A549 (cell line): Measurements from ENCODE around the gene DNAJB5. TPM values are rescaled to one million over a fixed set of nuclear protein-coding genes. Genes with fewer than 3 reads are reported as not detected.

Experiments
- ATAC-seq, 2 experiments: fragments of 200-7000 bp in 1 of 2; fragments of >200 bp in 1 of 2; cut with Nextera tagmentation in 1 of 2; cut with Tn5 transposase in 1 of 2; 3 replicates each; pipeline versions ENCODE4 v1.8.0 to v1.9.1; 2018 to 2020; ENCODE audit warnings: mild to moderate bottlenecking in 1 of 2, moderate library complexity in 1 of 2
- CTCF ChIA-PET: fragments of 300-600 bp; sonication (Branson Sonifier 250); formaldehyde crosslinking; extraction: SDS; loops from one replicate; lab custom pipeline; 2021; ENCODE audit warnings: antibody characterized with exemption, inconsistent platforms; lab: Yijun Ruan, JAX
- POLR2A ChIA-PET: fragments of 350-600 bp; formaldehyde crosslinking; extraction: SDS; loops from one replicate; lab custom pipeline; 2021; ENCODE audit warnings: antibody characterized with exemption, inconsistent platforms; lab: Yijun Ruan, JAX
- DNase-seq, 2 experiments: peaks; one replicate each; pipeline versions ENCODE4 v3.0.0 to v3.0.0-alpha.2; 2011 to 2016; ENCODE audit warnings: low read depth in 1 of 2, low spot score in 1 of 2
- FAIRE-seq: peaks from 2 replicates; lab custom pipeline; 2011; peaks lifted over from hg19 to GRCh38; lab: Jason Lieb, UNC
- H3K27ac ChIP-seq, 2 experiments: fragments of >200 bp; sonication (Bioruptor Twin); formaldehyde crosslinking; 3 replicates each; pipeline ENCODE4 v1.5.1; 2016 to 2017
- H3K4me1 ChIP-seq: fragments of >200 bp; sonication (Bioruptor Twin); formaldehyde crosslinking; 3 replicates; pipeline ENCODE4 v1.6.1; 2016
- H3K4me2 ChIP-seq: fragments of >200 bp; sonication (Bioruptor Twin); formaldehyde crosslinking; 3 replicates; pipeline ENCODE4 v1.6.1; 2016
- H3K4me3 ChIP-seq: fragments of >200 bp; sonication (Bioruptor Twin); formaldehyde crosslinking; 3 replicates; pipeline ENCODE4 v1.5.1; 2016
- H3K9me3 ChIP-seq: fragments of >200 bp; sonication (Bioruptor Twin); formaldehyde crosslinking; 3 replicates; pipeline ENCODE4 v1.6.1; 2016
- EHMT2 ChIP-seq: fragments of 200-600 bp; sonication (generic); IDR thresholded peaks from 2 replicates; pipeline ENCODE4 v1.6.1; 2016; ENCODE audit warnings: antibody characterized with exemption, low read depth, mild to moderate bottlenecking, moderate library complexity
- HOXB13 ChIP-seq: fragments of 250-450 bp; sonication (Bioruptor Pico); IDR thresholded peaks from 2 replicates; pipeline ENCODE4 v1.5.0; 2020; ENCODE audit warnings: low read depth, mild to moderate bottlenecking, moderate library complexity
- MAFK ChIP-seq: fragments of 450-650 bp; IDR thresholded peaks from 2 replicates; pipeline ENCODE4 v1.6.1; 2014; ENCODE audit not compliant: partially characterized antibody
- MYC ChIP-seq: IDR thresholded peaks from 2 replicates; pipeline ENCODE4 v1.6.1; 2012; ENCODE audit warnings: mild to moderate bottlenecking, inconsistent platforms, low read length, improper control_type of control experiment, borderline replicate concordance
- RAD21 ChIP-seq, 2 experiments: fragments of >200 bp in 1 of 2; sonication (Bioruptor Twin) in 1 of 2; formaldehyde crosslinking in 1 of 2; IDR thresholded peaks in 1 of 2; conservative IDR thresholded peaks in 1 of 2; 2 replicates in 1 of 2; 3 replicates in 1 of 2; pipeline ENCODE4 v1.6.1; 2012 to 2018; ENCODE audit warnings: inconsistent platforms in 1 of 2
- RFX5 ChIP-seq: fragments of 450-650 bp; IDR thresholded peaks from 2 replicates; pipeline ENCODE4 v1.7.1; 2014; ENCODE audit warnings: antibody characterized with exemption, mild to moderate bottlenecking, moderate library complexity
- SMC3 ChIP-seq: fragments of >200 bp; sonication (Bioruptor Twin); formaldehyde crosslinking; IDR thresholded peaks from 3 replicates; pipeline ENCODE4 v1.6.1; 2018; ENCODE audit warnings: inconsistent platforms
- SREBF2 ChIP-seq: fragments of 450-650 bp; IDR thresholded peaks from 2 replicates; pipeline ENCODE4 v1.6.1; 2014; ENCODE audit warnings: mild to moderate bottlenecking, moderate library complexity
- WGBS: methylation state at CpG from one replicate; pipeline ENCODE4 v1.1.6; 2017; ENCODE audit errors: missing lambda C conversion rate; 5-methylcytosine and 5-hydroxymethylcytosine counted together
- polyA plus RNA-seq, 4 experiments: library from polyadenylated mRNA; depleted of rRNA in 3 of 4; stranded (reverse); fragments of >200 nt; fragmentation: RNase III in 1 of 4; extraction: RNeasy Plus Mini Kit Qiagen cat#74134 plus additional on column Dnase treatment in 1 of 4; gene quantifications; 2 replicates in 3 of 4; 3 replicates in 1 of 4; pipeline ENCODE4 v1.2.3, GENCODE V29; 2011 to 2017
- TF ChIP-seq, protein P1 (sequence below): fragments of 450-650 bp; IDR thresholded peaks from 2 replicates; pipeline ENCODE4 v1.6.1; 2014; ENCODE audit warnings: antibody characterized with exemption
- TF ChIP-seq, protein P2 (sequence below): fragments of >200 bp; sonication (Bioruptor Twin); formaldehyde crosslinking; IDR thresholded peaks from 3 replicates; pipeline ENCODE4 v1.5.1; 2016
- TF ChIP-seq, protein P3 (sequence below): fragments of 200-600 bp; sonication (generic); IDR thresholded peaks from 2 replicates; pipeline ENCODE4 v1.6.1; 2016; ENCODE audit warnings: antibody characterized with exemption, mild to moderate bottlenecking, moderate library complexity

Gene DNAJB5
- polyA plus RNA-seq, 2 of the 4 experiments (the other 2 are of a cell fraction) = 0.72 to 4.4 TPM

DNA sequence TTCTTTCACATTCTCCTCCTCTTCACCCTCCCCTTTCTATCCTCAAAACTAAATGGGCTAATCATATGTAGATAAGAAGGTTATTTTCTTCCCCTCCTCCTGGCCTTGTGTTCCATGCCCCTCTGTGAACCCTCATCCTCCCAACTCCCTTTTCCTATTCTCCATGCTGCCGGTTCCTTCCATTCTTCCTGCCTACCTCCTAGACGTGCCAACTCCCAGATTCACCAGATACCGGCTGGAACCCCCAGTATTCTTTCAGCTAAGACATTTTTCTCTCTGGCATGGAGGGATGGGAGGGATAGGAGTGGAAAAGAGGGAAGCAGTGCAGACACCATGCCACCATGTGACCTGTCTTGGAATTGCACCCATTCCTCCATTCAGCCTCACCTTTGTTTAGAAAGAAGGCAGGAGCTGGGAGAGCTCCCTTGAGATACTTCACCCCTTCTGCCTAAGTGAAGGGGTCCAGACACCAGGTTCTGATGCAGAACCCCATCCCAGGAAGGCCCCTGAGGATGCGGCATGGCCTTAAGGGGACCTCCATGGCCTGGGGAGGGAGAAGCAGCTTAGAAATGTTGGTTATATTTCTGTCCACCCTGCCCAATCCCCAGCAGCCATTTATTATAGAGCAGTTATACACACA is 4.8 kb downstream of the DNAJB5 start:
- H3K4me2 ChIP-seq = no peak overlapping the region
- WGBS = 10% methylated on average over 4 of the region's 4 CpGs
- FAIRE-seq (peak; percentile 36), DNase-seq (peak; percentile 58 to 78), ATAC-seq (peak; percentile 49 to 64; a peak in 5 of 6 replicates)
- POLR2A ChIA-PET = interaction anchor here (0.6 to 1.6 kb wide), 4 partner anchors 53 to 95 kb away, joined by 4 to 8 read pairs (median 4); partner anchors contain the start of gene VCP
- H3K9me3 ChIP-seq = no peaks in the 10 kb centered on the region
- TF ChIP-seq MAFK = no peak
- TF ChIP-seq SMC3 = peak; percentile 49
- TF ChIP-seq, protein P1, sequence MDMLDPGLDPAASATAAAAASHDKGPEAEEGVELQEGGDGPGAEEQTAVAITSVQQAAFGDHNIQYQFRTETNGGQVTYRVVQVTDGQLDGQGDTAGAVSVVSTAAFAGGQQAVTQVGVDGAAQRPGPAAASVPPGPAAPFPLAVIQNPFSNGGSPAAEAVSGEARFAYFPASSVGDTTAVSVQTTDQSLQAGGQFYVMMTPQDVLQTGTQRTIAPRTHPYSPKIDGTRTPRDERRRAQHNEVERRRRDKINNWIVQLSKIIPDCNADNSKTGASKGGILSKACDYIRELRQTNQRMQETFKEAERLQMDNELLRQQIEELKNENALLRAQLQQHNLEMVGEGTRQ = peak; percentile 60
- peak; percentile 47 to 65; a peak in 4 of 5 replicates for TF ChIP-seq RAD21 (conservative IDR thresholded peaks at IDR 0.05 in 1 of 2, IDR thresholded peaks at IDR 0.05 in 1 of 2)
- TF ChIP-seq, protein P2, sequence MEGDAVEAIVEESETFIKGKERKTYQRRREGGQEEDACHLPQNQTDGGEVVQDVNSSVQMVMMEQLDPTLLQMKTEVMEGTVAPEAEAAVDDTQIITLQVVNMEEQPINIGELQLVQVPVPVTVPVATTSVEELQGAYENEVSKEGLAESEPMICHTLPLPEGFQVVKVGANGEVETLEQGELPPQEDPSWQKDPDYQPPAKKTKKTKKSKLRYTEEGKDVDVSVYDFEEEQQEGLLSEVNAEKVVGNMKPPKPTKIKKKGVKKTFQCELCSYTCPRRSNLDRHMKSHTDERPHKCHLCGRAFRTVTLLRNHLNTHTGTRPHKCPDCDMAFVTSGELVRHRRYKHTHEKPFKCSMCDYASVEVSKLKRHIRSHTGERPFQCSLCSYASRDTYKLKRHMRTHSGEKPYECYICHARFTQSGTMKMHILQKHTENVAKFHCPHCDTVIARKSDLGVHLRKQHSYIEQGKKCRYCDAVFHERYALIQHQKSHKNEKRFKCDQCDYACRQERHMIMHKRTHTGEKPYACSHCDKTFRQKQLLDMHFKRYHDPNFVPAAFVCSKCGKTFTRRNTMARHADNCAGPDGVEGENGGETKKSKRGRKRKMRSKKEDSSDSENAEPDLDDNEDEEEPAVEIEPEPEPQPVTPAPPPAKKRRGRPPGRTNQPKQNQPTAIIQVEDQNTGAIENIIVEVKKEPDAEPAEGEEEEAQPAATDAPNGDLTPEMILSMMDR = peak; percentile 52
- TF ChIP-seq HOXB13 (CRISPR knock-in tag) = no peak
- H3K4me3 ChIP-seq = no peak overlapping the region
- peaks cover 39% of the 10 kb centered on the region for H3K4me1 ChIP-seq
- H3K27ac ChIP-seq = no peak overlapping the region; a peak in 1 of 6 replicates
- CTCF ChIA-PET = interaction anchor here (0.7 to 10.4 kb wide), 28 partner anchors 8 to 293 kb away, joined by 3 to 132 read pairs (median 4); partner anchors contain the start of genes CCL21 and PHF24

DNA sequence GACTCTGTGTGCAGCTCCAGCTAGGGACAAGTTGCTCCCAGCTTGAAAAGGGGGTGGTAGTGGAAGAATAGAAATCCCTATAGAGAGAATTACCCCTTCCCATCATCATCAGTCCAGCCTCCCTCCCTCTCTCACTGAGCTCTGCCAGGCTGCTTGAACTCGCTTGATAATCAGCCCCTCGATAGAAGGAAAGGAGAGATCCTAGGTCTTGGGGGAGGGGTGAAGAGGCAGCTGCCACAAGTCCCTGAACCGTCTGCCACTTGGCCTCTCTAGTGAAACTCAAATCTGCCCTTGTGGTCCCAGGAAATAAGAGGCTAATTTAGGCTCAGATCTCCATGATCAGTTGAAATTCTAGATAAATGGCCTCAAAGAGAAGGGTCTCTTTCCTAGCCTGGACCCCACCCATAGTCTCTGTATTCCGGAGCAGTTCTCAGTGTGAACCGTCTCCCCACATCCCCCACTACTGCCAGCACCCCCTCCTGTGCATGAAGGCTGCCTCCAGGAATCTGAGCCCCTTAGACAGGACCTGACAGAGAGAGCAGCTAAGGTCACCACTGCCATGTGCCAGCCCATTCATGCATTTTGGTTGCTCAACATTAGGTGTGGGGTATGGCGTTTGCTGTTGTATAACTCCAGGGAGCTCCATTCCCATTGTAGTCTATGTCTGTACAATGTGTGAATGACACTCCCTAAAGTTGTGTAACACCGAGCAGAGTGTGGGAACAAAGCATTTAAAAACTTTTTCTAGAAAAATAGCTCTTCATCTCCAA is 5.5 kb downstream of the DNAJB5 start:
- POLR2A ChIA-PET = interaction anchor here (1.0 to 1.6 kb wide), 3 partner anchors 56 to 96 kb away, joined by 4 to 8 read pairs (median 4); partner anchors contain the start of gene VCP

DNA sequence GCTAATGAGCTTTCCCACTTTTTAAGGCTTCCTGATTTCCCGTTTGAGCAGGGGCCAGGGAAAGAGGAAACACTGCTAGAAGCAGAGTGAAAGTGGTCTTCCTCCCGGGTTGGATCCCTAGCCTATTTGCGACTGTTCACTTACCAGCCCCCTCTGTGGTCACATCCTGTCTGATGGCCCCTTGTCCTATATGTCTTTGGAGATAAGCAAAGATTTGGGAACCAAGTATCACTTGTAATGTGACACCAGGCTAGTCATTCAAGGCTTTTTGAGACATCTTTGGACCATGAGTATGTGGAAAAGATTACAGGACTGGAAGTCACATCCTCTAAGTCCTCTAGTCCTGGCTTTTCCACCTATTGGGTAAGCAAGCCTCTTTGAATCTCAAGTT is 6.1 kb downstream of the DNAJB5 start:
- TF ChIP-seq, protein P3, sequence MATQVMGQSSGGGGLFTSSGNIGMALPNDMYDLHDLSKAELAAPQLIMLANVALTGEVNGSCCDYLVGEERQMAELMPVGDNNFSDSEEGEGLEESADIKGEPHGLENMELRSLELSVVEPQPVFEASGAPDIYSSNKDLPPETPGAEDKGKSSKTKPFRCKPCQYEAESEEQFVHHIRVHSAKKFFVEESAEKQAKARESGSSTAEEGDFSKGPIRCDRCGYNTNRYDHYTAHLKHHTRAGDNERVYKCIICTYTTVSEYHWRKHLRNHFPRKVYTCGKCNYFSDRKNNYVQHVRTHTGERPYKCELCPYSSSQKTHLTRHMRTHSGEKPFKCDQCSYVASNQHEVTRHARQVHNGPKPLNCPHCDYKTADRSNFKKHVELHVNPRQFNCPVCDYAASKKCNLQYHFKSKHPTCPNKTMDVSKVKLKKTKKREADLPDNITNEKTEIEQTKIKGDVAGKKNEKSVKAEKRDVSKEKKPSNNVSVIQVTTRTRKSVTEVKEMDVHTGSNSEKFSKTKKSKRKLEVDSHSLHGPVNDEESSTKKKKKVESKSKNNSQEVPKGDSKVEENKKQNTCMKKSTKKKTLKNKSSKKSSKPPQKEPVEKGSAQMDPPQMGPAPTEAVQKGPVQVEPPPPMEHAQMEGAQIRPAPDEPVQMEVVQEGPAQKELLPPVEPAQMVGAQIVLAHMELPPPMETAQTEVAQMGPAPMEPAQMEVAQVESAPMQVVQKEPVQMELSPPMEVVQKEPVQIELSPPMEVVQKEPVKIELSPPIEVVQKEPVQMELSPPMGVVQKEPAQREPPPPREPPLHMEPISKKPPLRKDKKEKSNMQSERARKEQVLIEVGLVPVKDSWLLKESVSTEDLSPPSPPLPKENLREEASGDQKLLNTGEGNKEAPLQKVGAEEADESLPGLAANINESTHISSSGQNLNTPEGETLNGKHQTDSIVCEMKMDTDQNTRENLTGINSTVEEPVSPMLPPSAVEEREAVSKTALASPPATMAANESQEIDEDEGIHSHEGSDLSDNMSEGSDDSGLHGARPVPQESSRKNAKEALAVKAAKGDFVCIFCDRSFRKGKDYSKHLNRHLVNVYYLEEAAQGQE = no peak
- Histone ChIP-seq H3K4me2 (no peak overlapping the region), H3K27ac (no peak overlapping the region; a peak in 1 of 6 replicates), H3K9me3 (no peaks in the 10 kb centered on the region), H3K4me3 (no peak overlapping the region), H3K4me1 (peaks cover 34% of the 10 kb centered on the region)
- DNase-seq (no peak), ATAC-seq (no peak), FAIRE-seq (no peak)
- ChIA-PET POLR2A (no interaction called here), CTCF (interaction anchor here (0.6 to 10.4 kb wide), 11 partner anchors 10 to 235 kb away, joined by 3 to 132 read pairs (median 6); a partner anchor contains a TSS)
- WGBS = 67% methylated on average over 3 of the region's 3 CpGs

More for the DNA sequence above, 5.5 kb downstream of the DNAJB5 start:
- DNase-seq = no peak
- no peak overlapping the region for H3K4me3 ChIP-seq
- TF ChIP-seq EHMT2 = no peak
- TF ChIP-seq RFX5 = no peak
- TF ChIP-seq SREBF2 = no peak
- no peak for TF ChIP-seq MYC
- TF ChIP-seq, protein P3 = no peak
- TF ChIP-seq, all 56 proteins: peak for 0
- CTCF ChIA-PET = interaction anchor here (0.6 to 10.4 kb wide), 26 partner anchors 10 to 294 kb away, joined by 3 to 132 read pairs (median 5); partner anchors contain the start of genes CCL21 and PHF24
- H3K27ac ChIP-seq = no peak overlapping the region; a peak in 1 of 6 replicates
- ATAC-seq (no peak), FAIRE-seq (no peak)
- no peaks in the 10 kb centered on the region for H3K9me3 ChIP-seq
- H3K4me2 ChIP-seq = no peak overlapping the region
- peaks cover 38% of the 10 kb centered on the region for H3K4me1 ChIP-seq
- 72% methylated on average over 7 of the region's 7 CpGs for WGBS
